NCI-H1105 (cell line): Measurements from ENCODE around the gene GLG1.
"Not testable (repeated sequence)": the region's sequence is repeated elsewhere in the genome, so short reads cannot be mapped to it uniquely, and the experiment has no call there.

ENCODE experiments used
- DNase-seq: peaks from one replicate; lab custom pipeline; 2025; lab: John Stamatoyannopoulos, UW

Gene GLG1

DNA sequence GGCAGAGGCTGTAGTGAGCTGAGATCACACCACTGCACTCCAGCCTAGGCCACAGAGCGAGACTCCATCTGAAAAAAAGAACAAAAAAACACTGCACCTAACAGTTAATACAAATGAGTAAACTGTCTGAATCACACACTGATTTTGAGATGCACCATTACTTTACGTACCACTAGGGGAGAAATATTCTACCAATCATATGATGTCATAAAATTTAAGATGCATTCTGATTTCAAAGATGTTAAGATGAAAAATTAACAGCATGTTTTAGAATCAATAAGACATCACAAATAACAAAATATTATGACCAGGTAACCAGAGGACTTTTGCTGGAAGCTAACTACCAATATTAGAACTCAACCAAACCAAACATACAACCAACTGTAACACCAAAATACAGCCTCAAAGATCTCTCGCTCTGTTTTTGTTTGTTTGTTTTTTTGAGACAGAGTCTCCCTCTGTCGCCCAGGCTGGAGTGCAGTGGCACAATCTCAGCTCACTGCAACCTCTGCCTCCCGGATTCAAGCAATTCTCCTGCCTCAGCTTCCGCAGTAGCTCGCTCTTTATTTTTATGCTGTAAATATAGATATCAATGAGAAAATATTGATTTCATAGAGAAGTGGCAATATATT lies 31.6 kb downstream of the GLG1 start:
- no peak for DNase-seq

- no peak for DNase-seq
Observed at GRCh38 chr16:74574146-74574545, 32.8 kb downstream of the GLG1 start.

DNA sequence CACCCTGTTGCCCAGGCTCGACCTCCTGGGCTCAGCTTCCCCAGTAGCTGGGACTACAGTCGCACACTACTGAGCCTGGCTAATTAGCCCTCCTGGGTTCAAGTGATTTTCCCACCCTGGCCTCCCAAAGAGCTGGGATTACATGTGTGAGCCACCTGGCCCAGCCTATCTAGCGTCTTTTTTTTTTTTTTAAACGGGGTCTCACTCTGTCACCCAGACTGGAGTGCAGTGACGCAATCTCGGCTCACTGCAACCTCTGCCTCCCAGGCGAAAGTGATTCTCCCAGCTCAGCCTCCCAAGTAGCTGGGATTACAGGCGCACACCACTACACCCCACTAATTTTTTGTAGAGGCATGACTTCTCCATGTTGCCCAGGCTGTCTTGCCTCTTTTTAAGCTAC lies 33.3 kb downstream of the GLG1 start:
- no peak for DNase-seq

DNA sequence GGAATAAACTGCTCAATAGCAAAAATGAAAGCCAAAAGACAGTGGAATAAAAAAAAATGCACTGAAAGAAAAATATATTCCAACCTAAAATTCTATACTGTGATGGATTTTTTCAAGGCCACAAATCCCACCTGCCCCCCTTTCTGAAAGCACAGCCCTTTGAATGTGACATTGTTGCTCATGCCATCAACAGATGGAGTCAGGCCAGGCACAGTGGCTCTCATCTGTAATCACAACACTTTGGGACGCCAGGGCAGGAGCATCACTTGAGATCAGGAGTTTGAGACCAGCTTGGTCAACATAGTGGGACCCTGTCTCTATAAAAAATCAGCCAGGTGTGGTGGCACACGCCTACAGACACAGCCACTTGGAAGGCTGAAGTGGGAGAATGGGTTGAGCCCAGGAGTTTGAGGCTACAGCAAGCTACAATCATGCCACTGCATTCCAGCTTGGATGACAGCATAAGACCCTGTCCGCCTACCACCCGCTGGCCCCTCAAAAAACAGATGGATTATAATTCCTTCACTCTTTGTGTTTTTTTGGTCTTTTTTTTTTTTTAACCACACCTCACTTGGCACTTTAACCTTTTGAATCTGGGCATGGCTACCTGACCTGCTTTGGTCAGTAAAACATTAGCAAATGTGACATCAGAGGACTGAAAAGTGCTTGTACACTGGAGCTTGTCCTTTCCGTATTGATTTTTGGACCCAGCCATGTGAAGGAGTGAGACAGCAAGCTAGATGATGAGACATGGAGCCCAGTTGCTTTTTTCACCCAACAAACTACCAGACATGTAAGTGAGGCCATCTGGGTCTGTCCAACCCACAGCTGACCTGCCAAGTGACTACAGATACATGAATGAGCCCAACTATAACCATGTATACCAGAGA lies 36.3 kb downstream of the GLG1 start:
- no peak for DNase-seq

DNA sequence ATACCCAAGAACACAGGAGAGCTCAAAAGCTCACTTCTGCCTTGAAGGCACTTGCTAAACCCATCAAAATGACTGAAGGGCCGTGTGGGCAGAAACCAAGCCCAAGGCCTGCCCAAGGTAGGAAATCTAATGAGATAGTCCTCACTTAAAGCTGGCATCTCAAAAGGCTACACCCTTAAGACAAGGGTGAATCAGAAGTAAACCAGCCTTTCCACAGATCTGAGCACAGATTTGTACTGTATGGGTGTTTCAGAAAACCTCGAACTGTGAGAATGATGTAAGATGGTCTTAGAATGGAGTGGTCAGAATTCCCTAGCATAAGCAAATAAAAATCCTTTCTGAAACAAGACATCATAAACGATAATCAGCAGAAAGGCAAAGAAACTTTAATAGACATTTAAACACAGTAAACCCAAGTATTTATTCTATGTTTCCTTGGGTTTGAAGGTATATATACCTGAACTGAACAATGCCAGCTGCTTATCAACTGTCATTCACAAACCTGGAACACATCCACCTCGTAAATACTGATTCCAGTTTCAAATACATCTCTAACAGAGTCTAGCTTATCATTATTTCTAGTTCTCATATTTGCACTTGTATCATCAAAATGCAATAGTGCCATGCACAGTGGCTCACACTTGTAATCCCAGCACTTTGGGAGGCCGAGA lies 37.8 kb downstream of the GLG1 start:
- DNase-seq = no peak

- DNase-seq = no peak
Observed at GRCh38 chr16:74567901-74568300, 39.0 kb downstream of the GLG1 start.

DNA sequence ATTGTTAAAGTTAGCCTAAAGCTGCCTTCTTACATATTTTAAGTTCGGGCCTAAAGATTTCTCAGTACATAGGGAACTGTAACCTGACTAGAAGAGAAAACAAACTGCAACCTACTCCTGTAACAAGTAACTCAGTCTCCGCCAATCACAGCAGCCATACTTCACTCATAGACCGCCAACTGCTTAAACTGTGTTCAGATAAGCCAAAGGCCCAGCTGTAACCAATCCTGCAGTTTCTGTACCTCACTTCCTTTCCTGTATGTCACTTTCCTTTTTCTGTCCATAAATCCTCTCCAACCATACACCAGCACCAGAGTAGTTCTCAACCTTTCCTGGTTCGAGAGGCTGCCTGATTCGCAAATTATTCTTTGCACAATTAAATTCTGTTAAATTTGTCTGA lies 41.5 kb downstream of the GLG1 start:
- no peak for DNase-seq

- DNase-seq = no peak
Observed at GRCh38 chr16:74564451-74564984, 42.4 kb downstream of the GLG1 start.

DNA sequence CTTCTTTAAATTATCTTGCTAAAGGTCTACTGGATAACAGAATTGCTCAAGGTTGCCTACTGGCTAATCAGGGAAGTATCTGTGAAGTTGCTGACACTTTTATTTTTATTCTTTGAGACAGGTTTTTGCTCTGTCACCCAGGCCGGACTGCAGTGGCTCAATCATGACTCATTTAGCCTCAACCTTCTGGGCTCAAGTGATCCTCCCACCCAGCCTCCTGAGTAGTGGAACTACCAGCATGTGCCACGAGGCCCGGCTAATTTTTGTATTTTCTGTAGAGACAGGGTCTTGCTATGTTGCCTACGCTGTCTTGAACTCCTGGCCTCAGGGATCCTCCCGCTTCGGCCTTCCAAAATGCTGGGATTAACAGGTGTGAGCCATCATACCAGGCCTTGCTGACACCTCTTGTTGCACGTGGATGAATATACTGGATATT lies 43.1 kb downstream of the GLG1 start:
- DNase-seq = no peak

GRCh38 chr16:74562117-74562516 lies 44.8 kb downstream of the GLG1 start:
- DNase-seq = no peak

GRCh38 chr16:74561626-74562025 lies 45.3 kb downstream of the GLG1 start:
- no peak for DNase-seq

DNA sequence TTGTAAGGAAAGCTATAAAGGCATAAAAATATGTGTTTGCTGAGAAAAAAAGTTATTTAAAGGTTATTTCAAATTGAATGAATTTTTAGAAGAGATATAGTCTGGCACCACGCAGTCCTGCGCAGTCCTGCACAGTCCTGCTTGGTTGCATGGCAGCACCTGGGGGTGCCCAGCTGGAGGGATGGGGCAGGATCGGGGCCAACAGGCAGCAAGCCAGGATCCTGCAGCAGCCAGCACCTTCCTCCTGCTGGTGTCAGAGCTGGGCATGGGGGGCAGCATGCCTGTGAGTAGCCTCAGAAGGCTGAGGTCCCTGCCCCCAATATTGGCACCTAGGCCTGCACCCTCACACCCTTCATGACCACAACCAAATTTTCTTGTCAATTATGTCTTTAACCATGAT lies 46.0 kb downstream of the GLG1 start:
- DNase-seq = no peak

- DNase-seq = no peak
Observed at GRCh38 chr16:74558873-74559272, 48.0 kb downstream of the GLG1 start.

DNA sequence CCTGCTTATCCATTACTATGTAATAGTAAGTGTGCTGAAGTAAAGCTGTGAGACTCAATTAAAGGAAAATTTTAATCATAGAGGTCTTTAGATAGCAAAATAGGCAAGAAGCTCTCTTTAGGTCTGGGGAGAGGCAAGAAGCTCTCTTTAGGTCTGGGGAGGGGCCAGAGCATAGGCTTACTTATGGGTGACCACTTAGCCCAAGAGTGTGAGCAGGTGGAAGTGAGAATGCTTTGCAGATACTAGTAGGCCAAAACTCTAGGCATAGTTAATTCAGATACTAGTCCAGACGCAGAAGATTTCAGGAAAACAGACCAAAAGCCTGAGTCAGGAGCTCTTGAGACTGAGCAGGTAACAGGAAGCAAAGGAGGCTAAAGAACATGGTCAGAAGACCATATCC lies 49.6 kb downstream of the GLG1 start:
- no peak for DNase-seq

DNA sequence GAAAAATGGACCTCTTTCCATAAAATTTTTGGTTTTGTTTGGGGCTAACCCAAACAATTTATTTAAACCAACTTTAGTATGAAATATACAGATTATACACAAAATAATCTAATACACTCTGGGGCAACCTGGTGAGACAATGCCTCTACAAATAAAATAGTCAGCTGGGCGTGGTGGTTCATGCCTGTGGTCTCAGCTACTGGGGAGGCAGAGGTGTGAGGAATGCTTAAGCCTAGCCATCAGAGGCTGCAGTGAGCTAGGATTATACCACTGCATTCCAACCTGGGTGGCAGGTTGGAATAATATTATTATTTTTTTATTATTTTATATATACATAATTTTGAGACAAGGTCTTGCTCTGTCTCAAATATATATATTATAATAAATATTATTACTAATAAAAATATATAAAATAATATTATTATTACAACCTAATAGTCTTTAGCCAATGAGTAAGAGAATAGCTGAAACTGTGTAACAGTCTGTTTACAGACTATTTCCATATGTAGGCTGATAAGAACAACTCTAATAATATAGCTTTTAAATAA lies 50.5 kb downstream of the GLG1 start:
- no peak for DNase-seq

GRCh38 chr16:74552357-74552756 lies 54.6 kb downstream of the GLG1 start:
- DNase-seq = not testable (repeated sequence)

GRCh38 chr16:74550227-74551019 lies 56.5 kb downstream of the GLG1 start:
- DNase-seq = not testable (repeated sequence)

GRCh38 chr16:74546112-74546511 lies 60.8 kb downstream of the GLG1 start:
- not testable (repeated sequence) for DNase-seq

DNA sequence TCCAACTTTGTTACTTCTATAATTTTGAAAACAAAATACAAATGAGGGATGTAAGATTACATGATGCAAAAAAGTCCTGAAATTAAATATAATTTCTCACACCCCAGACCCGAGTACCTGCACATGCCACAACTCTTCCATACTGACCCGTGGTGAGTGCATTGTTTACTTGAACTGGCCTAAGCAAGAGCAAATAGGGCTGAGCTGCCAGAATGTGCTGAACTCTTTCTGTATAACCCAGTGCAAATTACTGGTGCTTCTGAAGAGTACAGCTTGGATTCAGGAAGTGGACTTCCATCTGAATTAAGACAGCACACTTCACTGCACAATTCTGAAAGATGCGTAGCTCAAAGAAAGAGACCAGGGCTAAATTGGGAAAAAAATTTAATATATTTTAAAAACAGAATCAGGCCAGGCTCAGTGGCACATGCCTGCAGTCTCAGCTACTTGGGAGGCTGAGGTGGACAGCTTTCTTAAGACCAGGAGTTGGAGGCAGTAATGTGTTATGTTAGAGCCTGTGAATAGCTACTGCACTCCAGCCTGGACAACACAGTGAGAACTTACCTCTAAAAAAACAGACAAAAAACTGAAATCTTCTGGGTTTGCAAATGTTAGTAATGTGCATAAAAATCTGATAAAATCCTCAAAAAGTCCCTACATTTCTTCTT lies 63.9 kb downstream of the GLG1 start:
- DNase-seq = not testable (repeated sequence)

GRCh38 chr16:74540663-74541062 lies 66.3 kb downstream of the GLG1 start:
- DNase-seq = not testable (repeated sequence)

GRCh38 chr16:74538801-74539200 lies 68.1 kb downstream of the GLG1 start:
- not testable (repeated sequence) for DNase-seq
